ENCODE measurements around the gene NF1.

DNA sequence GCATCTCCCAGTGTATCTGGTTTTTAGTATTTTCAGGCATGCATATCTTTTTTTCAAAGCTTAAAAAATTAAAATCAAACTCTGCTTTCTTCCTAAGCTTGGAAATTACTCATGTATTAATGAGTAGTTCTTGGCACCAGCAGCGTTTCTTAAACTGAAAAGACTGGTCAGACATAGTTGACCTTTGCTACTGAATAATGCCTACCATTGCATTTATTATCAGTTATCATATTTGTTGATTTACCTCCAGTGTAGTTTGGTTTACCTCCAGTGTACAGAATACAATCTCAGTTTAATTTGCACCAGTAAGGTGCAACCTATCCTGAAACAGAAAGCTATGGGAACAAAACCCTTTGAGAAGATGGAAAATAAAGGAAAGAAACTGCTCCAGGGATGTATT is 261.2 kb downstream of the NF1 start:
- no peak for TF ChIP-seq POLR2A (IDR thresholded peaks at IDR 0.05)
- TF ChIP-seq, protein P1, sequence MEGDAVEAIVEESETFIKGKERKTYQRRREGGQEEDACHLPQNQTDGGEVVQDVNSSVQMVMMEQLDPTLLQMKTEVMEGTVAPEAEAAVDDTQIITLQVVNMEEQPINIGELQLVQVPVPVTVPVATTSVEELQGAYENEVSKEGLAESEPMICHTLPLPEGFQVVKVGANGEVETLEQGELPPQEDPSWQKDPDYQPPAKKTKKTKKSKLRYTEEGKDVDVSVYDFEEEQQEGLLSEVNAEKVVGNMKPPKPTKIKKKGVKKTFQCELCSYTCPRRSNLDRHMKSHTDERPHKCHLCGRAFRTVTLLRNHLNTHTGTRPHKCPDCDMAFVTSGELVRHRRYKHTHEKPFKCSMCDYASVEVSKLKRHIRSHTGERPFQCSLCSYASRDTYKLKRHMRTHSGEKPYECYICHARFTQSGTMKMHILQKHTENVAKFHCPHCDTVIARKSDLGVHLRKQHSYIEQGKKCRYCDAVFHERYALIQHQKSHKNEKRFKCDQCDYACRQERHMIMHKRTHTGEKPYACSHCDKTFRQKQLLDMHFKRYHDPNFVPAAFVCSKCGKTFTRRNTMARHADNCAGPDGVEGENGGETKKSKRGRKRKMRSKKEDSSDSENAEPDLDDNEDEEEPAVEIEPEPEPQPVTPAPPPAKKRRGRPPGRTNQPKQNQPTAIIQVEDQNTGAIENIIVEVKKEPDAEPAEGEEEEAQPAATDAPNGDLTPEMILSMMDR (IDR thresholded peaks at IDR 0.05 in 4 of 5, conservative IDR thresholded peaks at IDR 0.05 in 1 of 5), result no peak
